SK-N-DZ (cell line): Measurements from ENCODE around the gene MRPS33.

Source experiments
- small RNA-seq, 2 experiments: library from RNA; depleted of rRNA; stranded (forward); fragments of <200 nt; gene quantifications; one replicate each; pipeline ENCODE3, GENCODE V24; 2014

Gene MRPS33

Small RNA genes lying within 50 kb of the gene (small RNA-seq; reads per million reads assigned to genes)
- gene RNU4-74P, result 0 reads per million in 2 experiments
